IMR-90 (cell line): Measurements from ENCODE around the gene COL5A1. TPM values are rescaled to one million over a fixed set of nuclear protein-coding genes. Genes with fewer than 3 reads are reported as not detected.

Experiments used
- ATAC-seq: fragments of 200-7000 bp; cut with Tn5 transposase; 2 replicates; pipeline ENCODE4 v1.9.1; 2020; ENCODE audit warnings: low read depth, mild to moderate bottlenecking, moderate library complexity
- BruUV-seq: library from RNA; stranded (reverse); fragments of 400-500 nt; replicated peaks from 2 replicates; lab custom pipeline; 2021; lab: Mats Ljungman, UMichigan
- CTCF ChIA-PET: fragments of 300-600 bp; formaldehyde crosslinking; extraction: SDS; loops from one replicate; lab custom pipeline; 2021; ENCODE audit warnings: antibody characterized with exemption; lab: Yijun Ruan, JAX
- POLR2A ChIA-PET: fragments of 300-600 bp; sonication (Branson Sonifier 250); formaldehyde crosslinking; loops from one replicate; lab custom pipeline; 2022; ENCODE audit warnings: antibody characterized with exemption; ENCODE audit not compliant: unreplicated experiment; lab: Charles Lee
- DNase-seq: peaks from one replicate; pipeline ENCODE4 v3.0.0; 2013
- H2AFZ ChIP-seq: replicated peaks from 2 replicates; pipeline ENCODE3; 2013; ENCODE audit warnings: low read length, mild to moderate bottlenecking; ENCODE audit not compliant: poor library complexity
- H2AK5ac ChIP-seq: 2 replicates; pipeline ENCODE4 v1.6.1; 2013; ENCODE audit warnings: low read depth, low read length, inconsistent platforms
- H2AK9ac ChIP-seq: replicated peaks from 2 replicates; pipeline ENCODE3; 2013; ENCODE audit warnings: mild to moderate bottlenecking, low read depth, low read length, moderate library complexity; ENCODE audit not compliant: poor library complexity
- H2BK120ac ChIP-seq: 2 replicates; pipeline ENCODE4 v1.6.1; 2013; ENCODE audit warnings: low read depth, low read length, inconsistent platforms
- H2BK15ac ChIP-seq: 3 replicates; pipeline ENCODE4 v1.6.1; 2013; ENCODE audit warnings: low read depth, low read length, inconsistent platforms
- H2BK20ac ChIP-seq: 2 replicates; pipeline ENCODE4 v1.6.1; 2013; ENCODE audit warnings: low read depth, mild to moderate bottlenecking, inconsistent platforms, low read length, moderate library complexity
- H2BK5ac ChIP-seq: 2 replicates; pipeline ENCODE4 v1.6.1; 2013; ENCODE audit warnings: mild to moderate bottlenecking, low read depth, low read length, inconsistent platforms; ENCODE audit not compliant: poor library complexity, severe bottlenecking
- H3K14ac ChIP-seq: replicated peaks from 2 replicates; pipeline ENCODE4 v1.6.1; 2013; ENCODE audit warnings: low read depth, low read length, inconsistent platforms
- H3K18ac ChIP-seq: 2 replicates; pipeline ENCODE4 v1.6.1; 2013; ENCODE audit warnings: low read depth, low read length, control low read depth
- H3K23ac ChIP-seq: 2 replicates; pipeline ENCODE4 v1.6.1; 2013; ENCODE audit warnings: low read depth, low read length, inconsistent platforms
- H3K27ac ChIP-seq: 2 replicates; pipeline ENCODE4 v1.5.1; 2013; ENCODE audit warnings: mild to moderate bottlenecking, control low read depth, low read length; ENCODE audit not compliant: insufficient read depth
- H3K27me3 ChIP-seq: 2 replicates; pipeline ENCODE4 v1.6.1; 2013; ENCODE audit warnings: low read length; ENCODE audit not compliant: control insufficient read depth, insufficient read depth
- H3K36me3 ChIP-seq: 2 replicates; pipeline ENCODE4 v1.6.1; 2013; ENCODE audit warnings: low read length, mixed read lengths; ENCODE audit not compliant: control insufficient read depth, insufficient read depth
- H3K4ac ChIP-seq: 2 replicates; pipeline ENCODE4 v1.6.1; 2013; ENCODE audit warnings: low read depth, low read length, inconsistent platforms
- H3K4me1 ChIP-seq: 2 replicates; pipeline ENCODE4 v1.6.1; 2013; ENCODE audit warnings: low read length, mixed read lengths; ENCODE audit not compliant: control insufficient read depth, insufficient read depth
- H3K4me2 ChIP-seq: 2 replicates; pipeline ENCODE4 v1.6.1; 2013; ENCODE audit warnings: low read depth, mild to moderate bottlenecking, control low read depth, low read length, moderate library complexity
- H3K4me3 ChIP-seq: 2 replicates; pipeline ENCODE4 v1.5.1; 2013; ENCODE audit warnings: low read depth, mild to moderate bottlenecking, control low read depth, low read length, moderate library complexity; ENCODE audit not compliant: insufficient read depth
- H3K56ac ChIP-seq: 2 replicates; pipeline ENCODE4 v1.6.1; 2013; ENCODE audit warnings: low read length, inconsistent platforms; ENCODE audit not compliant: insufficient read depth; ENCODE audit errors: extremely low read depth
- H3K79me1 ChIP-seq, 2 experiments: 2 replicates each; pipeline ENCODE4 v1.6.1; 2013; ENCODE audit warnings: low read length in 2 of 2, inconsistent platforms in 1 of 2, low read depth in 1 of 2
- H3K9ac ChIP-seq: 2 replicates; pipeline ENCODE4 v1.6.1; 2013; ENCODE audit warnings: low read depth, low read length, control low read depth
- H3K9me1 ChIP-seq: 2 replicates; pipeline ENCODE4 v1.6.1; 2013; ENCODE audit warnings: low read length, inconsistent platforms; ENCODE audit not compliant: insufficient read depth
- H3K9me3 ChIP-seq: 2 replicates; pipeline ENCODE4 v1.6.1; 2013; ENCODE audit warnings: low read length; ENCODE audit not compliant: control insufficient read depth, insufficient read depth
- H4K20me1 ChIP-seq: 2 replicates; pipeline ENCODE4 v1.6.1; 2013; ENCODE audit warnings: low read length, inconsistent platforms; ENCODE audit not compliant: insufficient read depth
- H4K5ac ChIP-seq: 2 replicates; pipeline ENCODE4 v1.6.1; 2013; ENCODE audit warnings: mild to moderate bottlenecking, low read depth, low read length, control low read depth
- H4K8ac ChIP-seq, 2 experiments: 2 replicates each; pipeline ENCODE4 v1.6.1; 2013; ENCODE audit warnings: low read depth in 2 of 2, low read length in 2 of 2, control low read depth in 1 of 2, inconsistent platforms in 1 of 2
- H4K91ac ChIP-seq: 2 replicates; pipeline ENCODE4 v1.6.1; 2013; ENCODE audit warnings: low read depth, low read length, inconsistent platforms; ENCODE audit not compliant: insufficient read depth
- NFE2L2 ChIP-seq: fragments of 150-350 bp; IDR thresholded peaks from 2 replicates; pipeline ENCODE4 v1.6.1; 2016; ENCODE audit warnings: low read depth, mild to moderate bottlenecking, low read length
- POLR2A ChIP-seq: IDR thresholded peaks from 2 replicates; pipeline ENCODE4 v1.6.1; 2012; ENCODE audit warnings: mild to moderate bottlenecking, low read depth, low read length
- RAD21 ChIP-seq: IDR thresholded peaks from 2 replicates; pipeline ENCODE4 v1.6.1; 2012; ENCODE audit warnings: low read length, improper control_type of control experiment
- WGBS, 2 experiments: methylation state at CpG; one replicate each; pipeline versions ENCODE4 v1.1.5 to v1.1.7; 2013; ENCODE audit warnings: missing lambda C conversion rate in 2 of 2; ENCODE audit not compliant: insufficient read length in 1 of 2; ENCODE audit errors: extremely low coverage in 2 of 2; 5-methylcytosine and 5-hydroxymethylcytosine counted together
- dilution Hi-C: fragments of 300-500 bp; cut with HindIII; formaldehyde crosslinking; loops from one replicate; pipeline ENCODE4 v1.14.3; 2018; ENCODE audit warnings: low sequenced_read_pairs; ENCODE audit not compliant: unreplicated experiment
- in situ Hi-C: fragments of 300-500 bp; cut with MboI; formaldehyde crosslinking; loops from 3 replicates; pipeline ENCODE4 v1.14.3; 2019; ENCODE audit warnings: low sequenced_read_pairs, inconsistent platforms, mixed read lengths
- intact Hi-C: fragments of 100-400 bp; cut with micrococcal nuclease; formaldehyde crosslinking; loops from 2 replicates; pipeline ENCODE4 v1.10.0; 2022
- polyA plus RNA-seq, 3 experiments: library from polyadenylated mRNA; depleted of rRNA; stranded (reverse); fragments of >200 nt; gene quantifications; 2 replicates each; pipeline ENCODE4 v1.2.3, GENCODE V29; 2012; ENCODE audit warnings: low replicate concordance in 1 of 3
- total RNA-seq: library from RNA; depleted of rRNA; stranded (reverse); fragments of >200 nt; gene quantifications from 2 replicates; pipeline ENCODE4 v1.2.3, GENCODE V29; 2012

The COL5A1 gene
- total and polyA plus RNA-seq, 2 of the 4 experiments (the other 2 are of a cell fraction) = 19.2 to 173 TPM

- no peaks in the 10 kb centered on the region for H3K27me3 ChIP-seq
- DNase-seq = no peak
- H2AK5ac ChIP-seq = no peak overlapping the region
- no peak overlapping the region for H2BK20ac ChIP-seq
- no peak overlapping the region for H2BK5ac ChIP-seq
- H3K23ac ChIP-seq = no peak overlapping the region
- no peak overlapping the region for H2AFZ ChIP-seq
- H3K14ac ChIP-seq = no peak overlapping the region
- peaks cover 7% of the 10 kb centered on the region for H3K4me1 ChIP-seq
- no peak overlapping the region for H3K9ac ChIP-seq
- H3K4ac ChIP-seq = no peak overlapping the region
- ATAC-seq = peak; percentile 8; the same call in 1 of the 2 replicates
- H3K9me3 ChIP-seq = no peaks in the 10 kb centered on the region
- no peak overlapping the region for H4K91ac ChIP-seq
- no peak overlapping the region for H3K4me3 ChIP-seq
- peaks cover 97% of the 10 kb centered on the region for H4K20me1 ChIP-seq
- WGBS, 2 experiments = no CpG with 5 or more reads among the region's 5 CpGs
- in situ Hi-C loops (no loop called here), dilution Hi-C loops (no loop called here), intact Hi-C loops (loop anchor here (1.0 kb wide), 1 partner anchor 249 kb away; no protein-coding TSS in a partner anchor)
- H3K36me3 ChIP-seq = peaks cover 52% of the 10 kb centered on the region
- TF ChIP-seq RAD21 = no peak
- TF ChIP-seq POLR2A = no peak
- TF ChIP-seq NFE2L2 = peak; percentile 59; the same call in 1 of the 2 replicates
- no peak overlapping the region for H2BK15ac ChIP-seq
- CTCF ChIA-PET = interaction anchor here (0.7 kb wide), 1 partner anchor 41 kb away, joined by 3 read pairs; no protein-coding TSS in a partner anchor
- H3K4me2 ChIP-seq = no peak overlapping the region
- peaks cover 35 to 92% of the 10 kb centered on the region in 2 experiments for H3K79me1 ChIP-seq
- no peak overlapping the region for H3K27ac ChIP-seq
- H2BK120ac ChIP-seq = no peak overlapping the region
- no peak overlapping the region for H4K8ac ChIP-seq
- H2AK9ac ChIP-seq = peak overlapping the region; percentile 81
- no TSS peak for BruUV-seq
- H3K9me1 ChIP-seq = peaks cover 4% of the 10 kb centered on the region; the same call in 1 of the 2 replicates
- no peak overlapping the region for H4K5ac ChIP-seq
- no peak overlapping the region for H3K18ac ChIP-seq
- POLR2A ChIA-PET = no interaction called here
- no peak overlapping the region for H3K56ac ChIP-seq
These were observed 56.5 kb downstream of the COL5A1 start for GRCh38 chr9:134698111-134698510.
